H1 (cell line): ENCODE data around the gene NPL. TPM values are rescaled to one million over a fixed set of nuclear protein-coding genes. Genes with fewer than 3 reads are reported as not detected.

Source experiments
- CHD7 ChIP-seq: fragments of 300-600 bp; sonication (generic); IDR thresholded peaks from 2 replicates; pipeline ENCODE4 v1.7.1; 2012; ENCODE audit warnings: low read length, moderate library complexity, mild to moderate bottlenecking, inconsistent platforms; ENCODE audit not compliant: insufficient replicate concordance
- CREB1 ChIP-seq: IDR thresholded peaks from 2 replicates; pipeline ENCODE4 v1.6.1; 2012; ENCODE audit warnings: inconsistent platforms
- GTF2F1 ChIP-seq: IDR thresholded peaks from 2 replicates; pipeline ENCODE4 v1.6.1; 2012; ENCODE audit warnings: low read depth, low read length, improper control_type of control experiment, borderline replicate concordance
- KDM5A ChIP-seq: fragments of 200-600 bp; IDR thresholded peaks from 2 replicates; pipeline ENCODE4 v1.7.1; 2012; ENCODE audit warnings: mild to moderate bottlenecking, low read length, inconsistent platforms, mixed read lengths
- RBBP5 ChIP-seq: IDR thresholded peaks from 2 replicates; pipeline ENCODE4 v1.7.1; 2012; ENCODE audit warnings: low read depth, mild to moderate bottlenecking, inconsistent platforms, low read length, moderate library complexity, borderline replicate concordance
- SP2 ChIP-seq: IDR thresholded peaks from 2 replicates; pipeline ENCODE4 v1.6.1; 2012; ENCODE audit warnings: mild to moderate bottlenecking, low read length, inconsistent platforms
- TAF1 ChIP-seq: IDR thresholded peaks from 2 replicates; pipeline ENCODE4 v1.6.1; 2011; ENCODE audit warnings: mild to moderate bottlenecking, low read depth, low read length
- polyA plus RNA-seq, 7 experiments: library from polyadenylated mRNA; depleted of rRNA in 3 of 7; stranded (reverse) in 5 of 7; unstranded in 2 of 7; fragments of >200 nt in 5 of 7; fragments of 200-250 nt in 2 of 7; gene quantifications; 1 replicate in 5 of 7; 2 replicates in 1 of 7; 4 replicates in 1 of 7; pipeline versions ENCODE4 v1.2.1 to v1.2.3, GENCODE V29; 2011 to 2013; ENCODE audit warnings: missing spikeins in 2 of 7, mixed read lengths in 2 of 7
- total RNA-seq: library from RNA; stranded (reverse); fragmentation: NEBNext Ultra II Directional; extraction: Animal tissue kit (Norgen Biotek cat#: 25700); gene quantifications from 2 replicates; pipeline ENCODE4 v1.2.1, GENCODE V29; 2021

NPL gene
- total and polyA plus RNA-seq, 2 of the 8 experiments (the other 6 are each of a cell fraction or from before 2014, with no cell fraction given) = 2.2 to 4.4 TPM

- TF ChIP-seq CHD7 (no peak), TAF1 (no peak), KDM5A (no peak), SP2 (no peak), CREB1 (no peak), GTF2F1 (no peak), RBBP5 (no peak)
Measured at GRCh38 chr1:182845379-182845778, 55.8 kb downstream of the NPL start (continued).
